RWPE1 (cell line): Measurements from ENCODE around the gene PROK2.

Source experiments
- CTCF ChIA-PET: fragments of 350-600 bp; sonication (Branson Sonifier 250); formaldehyde crosslinking; extraction: SDS; loops from one replicate; lab custom pipeline; 2021; lab: Yijun Ruan, JAX
- POLR2A ChIA-PET: fragments of 400-600 bp; formaldehyde crosslinking; extraction: SDS; loops from one replicate; lab custom pipeline; 2020; ENCODE audit warnings: antibody characterized with exemption; ENCODE audit not compliant: low non-redundant PET; lab: Yijun Ruan, JAX
- DNase-seq: peaks from one replicate; pipeline ENCODE4 v3.0.0; 2012; ENCODE audit warnings: low spot score
- H3K27ac ChIP-seq: fragments of 450-650 bp; 2 replicates; pipeline ENCODE4 v1.5.1; 2017
- TF ChIP-seq, protein P1 (sequence below): fragments of 450-650 bp; conservative IDR thresholded peaks from 2 replicates; pipeline ENCODE4 v1.5.1; 2017; ENCODE audit warnings: low read depth, mild to moderate bottlenecking

Gene PROK2

DNA sequence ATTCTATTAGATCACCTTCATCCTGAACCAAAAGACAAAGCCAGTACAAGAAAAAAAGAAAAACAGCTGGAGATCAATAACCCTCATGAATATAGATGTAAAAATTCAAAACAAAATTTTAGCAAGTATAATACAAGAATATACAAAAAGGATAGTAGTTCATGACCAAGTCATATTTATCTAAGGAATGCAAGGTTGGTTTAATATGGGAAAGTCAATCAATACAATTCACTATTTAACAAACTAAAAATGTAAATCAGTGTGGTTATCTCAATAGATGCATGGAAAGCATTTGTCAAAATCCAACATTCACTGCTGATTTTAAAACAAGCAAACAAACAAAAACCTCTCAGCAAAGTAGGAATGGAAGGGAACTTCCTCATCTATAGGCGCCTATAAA lies 42.3 kb downstream of the PROK2 start:
- H3K27ac ChIP-seq = no peak overlapping the region
- ChIA-PET POLR2A (no interaction called here), CTCF (no interaction called here)
- no peak for DNase-seq
- TF ChIP-seq, protein P1, sequence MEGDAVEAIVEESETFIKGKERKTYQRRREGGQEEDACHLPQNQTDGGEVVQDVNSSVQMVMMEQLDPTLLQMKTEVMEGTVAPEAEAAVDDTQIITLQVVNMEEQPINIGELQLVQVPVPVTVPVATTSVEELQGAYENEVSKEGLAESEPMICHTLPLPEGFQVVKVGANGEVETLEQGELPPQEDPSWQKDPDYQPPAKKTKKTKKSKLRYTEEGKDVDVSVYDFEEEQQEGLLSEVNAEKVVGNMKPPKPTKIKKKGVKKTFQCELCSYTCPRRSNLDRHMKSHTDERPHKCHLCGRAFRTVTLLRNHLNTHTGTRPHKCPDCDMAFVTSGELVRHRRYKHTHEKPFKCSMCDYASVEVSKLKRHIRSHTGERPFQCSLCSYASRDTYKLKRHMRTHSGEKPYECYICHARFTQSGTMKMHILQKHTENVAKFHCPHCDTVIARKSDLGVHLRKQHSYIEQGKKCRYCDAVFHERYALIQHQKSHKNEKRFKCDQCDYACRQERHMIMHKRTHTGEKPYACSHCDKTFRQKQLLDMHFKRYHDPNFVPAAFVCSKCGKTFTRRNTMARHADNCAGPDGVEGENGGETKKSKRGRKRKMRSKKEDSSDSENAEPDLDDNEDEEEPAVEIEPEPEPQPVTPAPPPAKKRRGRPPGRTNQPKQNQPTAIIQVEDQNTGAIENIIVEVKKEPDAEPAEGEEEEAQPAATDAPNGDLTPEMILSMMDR = no peak

DNA sequence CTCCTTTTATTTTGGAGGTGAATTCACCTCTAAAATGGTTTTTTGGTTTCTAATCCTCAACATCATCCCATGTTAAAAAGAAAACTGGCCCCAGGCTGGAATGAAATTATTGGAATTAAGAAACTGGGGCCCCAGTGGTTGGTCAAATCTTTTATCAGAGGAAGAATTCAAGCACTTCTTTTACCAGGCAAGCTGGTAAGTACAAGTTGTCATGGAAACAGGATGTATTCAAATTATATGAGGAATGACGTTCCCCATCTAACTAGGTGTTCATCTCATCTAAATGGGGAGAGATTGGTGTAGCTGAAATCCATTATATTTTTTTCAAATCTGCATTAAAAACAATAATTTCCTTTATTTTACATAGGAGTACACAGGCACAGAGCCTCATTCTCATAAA lies 50.1 kb downstream of the PROK2 start:
- no peak for DNase-seq
- TF ChIP-seq, protein P1 = no peak
- no peak overlapping the region for H3K27ac ChIP-seq
- POLR2A ChIA-PET = no interaction called here
- CTCF ChIA-PET = no interaction called here

DNA sequence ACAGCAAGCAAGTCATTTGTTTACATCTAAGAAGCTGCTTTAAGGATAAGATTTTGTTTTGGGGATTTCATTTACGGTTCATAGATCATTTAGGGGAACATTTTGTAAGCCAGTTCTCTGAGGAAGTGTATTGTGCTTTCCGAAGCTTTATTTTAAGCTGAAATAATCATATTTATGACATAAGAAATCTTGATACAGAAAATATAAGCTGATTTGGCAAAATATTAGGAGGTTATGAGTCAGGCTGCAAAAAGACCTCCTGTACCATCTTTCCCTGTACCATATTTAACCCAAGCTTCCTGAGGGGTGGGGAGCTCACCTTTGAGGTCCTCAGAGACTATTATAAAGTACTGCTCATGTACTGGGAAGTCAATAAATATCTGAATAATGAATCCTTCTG lies 51.6 kb downstream of the PROK2 start:
- no peak for DNase-seq
- H3K27ac ChIP-seq = no peak overlapping the region
- ChIA-PET POLR2A (no interaction called here), CTCF (no interaction called here)
- TF ChIP-seq, protein P1 = no peak

DNA sequence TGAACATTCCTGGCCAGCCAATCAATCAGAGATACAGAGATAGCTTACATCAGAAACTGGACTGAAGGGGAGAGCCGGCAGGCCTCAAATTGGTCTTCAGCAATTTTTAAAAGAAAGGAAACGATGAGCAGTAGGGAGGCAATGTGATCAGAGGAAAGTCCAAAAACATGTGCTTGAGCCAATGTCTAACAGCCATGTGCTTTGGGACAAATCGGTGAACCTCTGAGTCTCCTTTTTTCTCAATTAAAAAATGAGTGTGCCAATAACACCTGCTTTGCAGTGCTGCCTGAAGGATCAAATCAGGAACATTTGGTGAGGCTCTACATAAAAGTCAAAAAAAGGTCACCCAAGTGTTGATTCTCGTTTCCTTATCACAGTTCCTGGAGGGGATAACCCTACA lies 52.3 kb downstream of the PROK2 start:
- ChIA-PET POLR2A (no interaction called here), CTCF (no interaction called here)
- no peak overlapping the region for H3K27ac ChIP-seq
- DNase-seq = no peak
- TF ChIP-seq, protein P1 = no peak

DNA sequence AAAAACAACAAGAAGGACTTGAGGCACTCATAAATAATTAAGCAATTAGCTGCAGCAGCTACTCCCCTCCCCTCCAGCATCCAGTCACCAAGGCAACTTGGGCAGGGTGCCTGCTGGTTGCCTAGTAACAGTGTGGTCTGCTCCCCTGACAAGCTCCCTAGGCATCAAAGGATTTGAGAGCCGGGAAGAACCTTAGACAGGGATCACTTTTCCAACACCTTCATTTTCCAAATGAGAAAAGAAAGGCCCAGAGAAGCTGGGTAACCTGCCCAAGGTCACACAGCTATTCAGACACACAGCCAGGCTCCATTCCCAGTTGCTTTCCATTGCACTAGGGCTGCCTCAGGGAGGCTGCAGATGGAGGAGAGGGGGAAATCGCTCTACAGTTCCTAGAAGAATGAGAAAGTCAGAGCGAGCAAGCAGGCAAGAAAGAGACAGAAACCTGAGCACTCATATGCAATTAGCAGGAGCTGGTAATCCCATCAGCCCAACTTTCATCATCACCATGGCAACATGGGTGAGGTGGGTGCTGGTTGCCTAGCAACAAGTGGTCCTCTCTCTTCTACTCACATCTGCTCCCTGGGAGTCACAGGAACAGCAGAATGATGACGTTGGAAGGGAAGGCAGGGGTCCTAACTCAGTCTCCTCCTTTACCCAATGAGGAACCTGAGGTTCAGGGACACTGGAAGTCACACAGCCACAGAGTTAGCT lies 56.2 kb downstream of the PROK2 start:
- DNase-seq = no peak
- ChIA-PET POLR2A (no interaction called here), CTCF (interaction anchor here (0.7 to 1.6 kb wide), 2 partner anchors 11 to 41 kb away, joined by 3 to 8 read pairs; no protein-coding TSS in a partner anchor)
- H3K27ac ChIP-seq = no peak overlapping the region
- TF ChIP-seq, protein P1 = no peak

DNA sequence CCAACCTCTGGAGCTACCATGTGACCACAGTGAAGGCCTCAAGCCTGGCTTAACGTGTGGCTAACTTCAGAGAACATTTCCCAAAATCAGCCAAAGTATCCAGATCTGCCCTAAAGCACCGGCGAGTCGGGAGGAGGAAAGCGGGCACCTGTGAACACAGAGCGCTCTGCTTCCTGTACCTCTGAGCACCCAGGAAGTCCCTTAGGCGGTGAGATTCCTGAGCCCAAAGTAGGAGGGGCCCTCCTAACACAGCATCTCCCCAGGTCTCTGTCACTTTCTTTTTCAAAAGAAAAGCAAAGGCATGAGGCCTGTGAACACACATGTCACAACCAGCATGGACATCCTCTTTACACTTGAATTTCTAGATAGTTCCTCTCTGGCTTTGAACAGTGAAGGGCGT lies 58.8 kb downstream of the PROK2 start:
- TF ChIP-seq, protein P1 = no peak
- no peak overlapping the region for H3K27ac ChIP-seq
- CTCF ChIA-PET = no interaction called here
- POLR2A ChIA-PET = no interaction called here
- no peak for DNase-seq
